Measurements from ENCODE around the gene ATP11A.

Gene ATP11A

DNA sequence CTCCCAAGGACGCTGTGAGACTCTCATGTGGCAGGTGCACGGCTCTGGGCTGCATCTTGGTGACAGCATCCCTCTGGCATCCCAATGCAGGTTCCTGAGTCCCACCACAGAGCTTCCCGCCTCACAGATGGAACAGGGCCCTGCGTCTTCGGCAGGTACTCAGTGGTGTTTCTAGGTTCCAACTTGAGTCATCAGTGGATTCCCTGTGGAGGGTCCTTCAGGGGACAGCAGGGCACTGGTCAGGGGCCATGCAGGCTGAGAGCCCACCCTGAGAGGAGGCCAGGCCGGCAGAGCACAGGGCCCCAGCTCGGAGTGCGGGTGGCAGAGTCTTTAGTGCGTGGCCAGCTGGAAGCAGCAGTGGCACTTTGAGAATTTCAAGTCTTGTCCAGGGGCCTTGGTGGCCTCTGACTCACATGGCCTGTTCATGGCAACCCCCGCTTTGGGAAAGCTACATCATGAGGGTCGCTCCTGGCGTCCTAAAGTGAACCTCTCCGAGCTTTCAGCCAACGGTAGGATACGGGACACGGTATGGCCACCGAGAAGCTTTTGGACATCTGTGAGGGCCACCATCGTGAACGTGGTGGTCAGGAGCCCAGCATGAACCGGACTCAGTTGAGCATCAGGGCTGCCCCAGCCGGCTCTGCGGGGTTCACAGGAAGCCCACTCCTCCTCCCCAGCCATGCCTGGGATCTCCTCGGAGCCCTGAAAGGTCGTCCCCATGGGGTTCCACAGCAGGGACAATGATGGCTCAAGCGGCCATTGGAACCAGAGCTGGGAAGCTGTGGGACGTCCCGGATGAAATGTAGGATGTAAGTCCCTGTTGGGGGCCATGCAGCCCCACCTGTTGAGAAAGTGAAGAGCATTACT lies 207.1 kb downstream of the ATP11A start:
- no peak for DNase-seq

DNA sequence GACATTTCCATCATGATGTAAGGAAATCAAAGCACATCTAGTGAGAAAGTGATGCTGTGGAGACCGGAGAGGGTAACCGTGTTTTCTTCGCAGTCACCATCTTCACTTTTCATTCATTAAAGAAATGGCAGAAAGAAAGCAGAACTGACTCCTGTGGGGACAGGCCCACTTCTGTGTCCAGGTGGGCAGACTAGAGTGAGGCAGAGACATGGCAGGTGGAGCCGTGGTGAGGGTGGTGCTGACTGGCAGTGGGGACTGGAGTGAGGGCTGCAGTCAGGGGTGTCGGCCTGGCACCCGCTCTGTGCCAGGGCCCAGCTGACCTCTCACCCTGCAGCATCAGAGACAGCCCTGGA lies 207.7 kb downstream of the ATP11A start:
- DNase-seq: no peak

DNA sequence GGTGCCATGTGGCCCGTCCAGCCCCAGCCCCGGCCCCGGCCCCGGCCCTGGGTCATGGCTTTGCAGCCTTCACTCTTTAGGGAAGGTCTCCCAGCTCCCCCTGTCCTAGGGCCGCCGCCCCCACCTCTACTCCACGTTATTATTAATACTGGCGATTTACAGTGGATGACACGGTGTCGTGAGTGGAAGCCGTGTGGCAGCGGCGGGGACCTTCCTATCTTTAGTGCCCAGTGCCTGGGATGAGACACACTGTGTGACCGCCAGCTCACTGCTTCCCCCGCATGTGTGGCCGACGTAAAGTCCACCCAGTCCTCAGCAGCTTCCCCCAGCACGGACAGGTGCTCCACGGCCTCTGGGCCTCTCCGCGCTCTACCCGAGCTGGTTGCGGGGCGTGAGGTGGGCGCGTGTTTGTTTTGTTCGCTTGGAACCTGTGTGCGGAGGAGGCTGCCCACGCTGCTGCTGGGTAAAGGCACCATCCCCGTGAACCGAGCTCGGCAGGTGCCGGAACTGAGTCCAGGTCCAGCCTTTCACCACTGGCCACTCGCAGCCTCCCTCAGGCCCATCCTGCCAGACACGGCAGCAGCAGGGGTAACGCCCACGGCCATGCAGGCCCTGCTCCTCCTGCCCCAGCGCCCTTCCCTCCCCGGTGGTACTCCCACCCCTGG lies 208.2 kb downstream of the ATP11A start:
- no peak for DNase-seq

DNA sequence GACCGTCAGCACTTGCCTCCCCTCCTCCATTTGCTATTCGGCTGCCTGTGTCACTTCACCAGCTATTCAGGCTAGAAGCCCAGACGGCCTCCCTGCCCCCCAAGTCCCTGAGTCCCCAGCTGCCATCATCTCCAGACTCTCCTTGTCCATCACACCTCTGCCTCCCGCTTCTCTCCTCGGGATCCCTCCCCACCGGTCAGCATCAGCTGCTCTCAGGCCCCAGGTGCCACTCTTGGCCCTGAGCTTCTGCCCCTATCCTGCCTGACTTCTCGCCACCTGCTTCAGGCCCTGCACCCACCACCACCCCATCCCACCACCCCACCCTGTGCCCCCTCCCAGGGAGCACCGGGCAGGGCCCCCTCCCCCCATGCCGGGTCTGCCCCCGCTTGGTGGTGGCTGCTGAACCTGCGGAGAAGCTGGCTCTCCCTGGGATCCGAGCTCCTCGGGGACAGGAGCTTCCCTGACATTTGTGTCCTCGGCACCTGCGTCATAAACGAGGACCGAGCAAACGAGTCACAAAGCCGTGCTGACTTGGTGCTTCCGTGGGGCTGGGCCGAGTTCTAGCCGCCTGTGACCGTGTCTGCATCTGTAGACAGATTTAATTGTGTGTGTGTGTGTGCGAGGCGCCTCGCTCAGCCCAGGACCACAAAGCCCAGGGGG lies 208.9 kb downstream of the ATP11A start:
- DNase-seq: no peak

DNA sequence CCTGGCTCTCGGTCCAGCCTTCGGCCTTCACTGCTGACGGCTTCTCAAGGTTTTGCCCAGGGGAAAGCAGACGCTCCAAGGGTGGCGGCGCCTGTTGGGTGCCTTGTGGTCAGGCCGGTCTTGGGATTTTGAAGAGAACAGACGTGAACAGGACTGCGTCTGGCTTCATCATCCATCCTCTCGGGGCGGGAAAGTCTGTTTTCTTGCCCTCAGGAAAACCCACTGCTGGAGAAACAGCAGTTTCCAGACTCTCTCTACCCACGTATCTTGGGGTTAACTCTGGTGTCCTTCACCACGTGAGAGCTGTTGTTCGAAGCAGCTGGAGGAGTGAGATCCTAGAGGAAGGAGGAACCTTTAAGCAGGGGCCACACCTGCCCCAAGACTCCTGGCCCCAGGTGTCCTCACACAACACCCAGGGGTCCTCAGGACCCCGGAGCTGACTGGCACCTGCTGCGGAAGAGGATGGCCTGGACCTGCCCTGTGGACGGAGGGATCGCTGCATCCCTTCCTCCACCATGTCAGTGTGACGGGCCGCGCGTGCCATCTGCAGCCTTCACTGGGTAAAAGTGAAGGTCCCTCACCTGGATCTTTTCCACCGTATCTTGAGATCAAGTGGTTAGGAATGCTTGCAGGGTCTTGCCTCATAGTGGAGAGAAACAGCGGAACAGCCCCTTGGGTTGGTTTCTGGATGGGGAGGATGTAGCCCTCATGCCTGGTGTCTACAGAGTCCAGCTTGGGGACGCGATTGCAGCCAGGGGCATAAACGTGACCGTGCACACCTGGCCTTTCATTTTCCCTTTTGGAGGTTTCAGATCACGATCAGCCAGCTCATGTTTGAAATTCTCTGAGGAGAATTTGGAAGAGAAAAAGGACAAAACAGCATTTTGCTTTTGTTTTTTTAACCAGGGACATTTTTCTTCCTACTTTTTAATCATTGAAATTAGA lies 209.7 kb downstream of the ATP11A start:
- no peak for DNase-seq

DNA sequence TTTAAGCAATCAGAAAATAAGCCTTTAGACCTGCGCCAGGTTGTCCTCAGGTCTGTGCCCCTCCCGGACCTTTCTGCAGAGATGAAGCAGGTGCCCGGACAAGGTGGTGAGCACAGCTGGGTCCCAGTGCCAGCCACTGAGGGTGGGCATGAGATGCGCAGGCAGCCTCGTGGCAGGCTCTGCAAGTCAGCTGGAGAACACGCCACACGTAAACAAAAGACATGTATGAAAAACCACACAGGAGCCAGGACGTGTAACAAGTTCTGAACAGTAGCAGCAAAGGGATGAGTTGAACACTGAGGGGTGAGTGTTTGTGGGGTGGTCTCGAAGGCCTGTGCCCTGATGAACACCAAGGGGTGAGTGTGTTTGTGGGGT lies 210.4 kb downstream of the ATP11A start:
- no peak for DNase-seq

DNA sequence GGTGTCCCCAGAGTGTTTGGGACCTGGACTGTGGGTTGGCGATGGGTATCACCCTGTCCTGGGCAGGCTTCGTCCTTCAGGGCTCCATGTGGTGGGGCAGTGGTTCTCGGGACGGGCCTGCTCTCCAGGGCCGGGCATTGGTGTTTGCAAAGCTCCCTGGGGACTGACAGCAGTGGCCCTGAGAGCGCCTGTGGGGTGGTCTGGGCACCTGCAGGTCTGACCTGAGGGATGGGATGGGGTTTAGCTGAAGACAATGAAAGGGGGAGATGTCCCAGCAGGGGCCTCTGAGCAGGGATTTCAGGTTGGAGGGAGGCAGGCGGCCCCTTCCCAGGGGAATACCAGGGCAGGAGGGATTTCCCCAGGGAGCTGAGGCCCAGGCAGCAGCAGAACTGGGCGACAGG lies 210.9 kb downstream of the ATP11A start:
- no peak for DNase-seq

DNA sequence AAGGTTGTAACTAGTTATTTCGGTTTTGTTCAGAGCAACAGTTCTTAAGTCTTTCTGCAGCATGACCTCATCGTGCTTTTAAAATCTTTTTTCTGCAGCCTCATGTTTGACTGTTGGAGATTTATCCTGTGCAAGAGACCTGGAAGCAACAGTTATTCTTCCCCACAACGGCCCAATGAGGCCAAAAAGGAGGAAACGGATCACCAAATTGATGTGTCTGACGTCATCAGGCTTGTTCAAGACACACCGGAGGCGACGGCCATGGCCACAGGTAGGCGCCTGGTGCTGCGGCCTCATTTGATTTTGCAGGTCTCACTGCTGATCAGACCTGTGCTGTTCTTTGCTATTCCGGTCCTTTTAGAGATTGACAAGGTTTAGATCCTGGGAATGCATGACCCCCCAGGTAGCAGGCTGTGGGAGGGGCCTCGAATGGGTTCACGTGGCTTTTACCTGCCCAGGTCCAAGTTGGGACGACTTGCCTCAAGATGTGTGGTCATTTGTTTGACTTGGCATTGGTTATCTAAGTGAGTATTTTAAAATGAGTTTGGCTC lies 212.3 kb downstream of the ATP11A start:
- no peak for DNase-seq

DNA sequence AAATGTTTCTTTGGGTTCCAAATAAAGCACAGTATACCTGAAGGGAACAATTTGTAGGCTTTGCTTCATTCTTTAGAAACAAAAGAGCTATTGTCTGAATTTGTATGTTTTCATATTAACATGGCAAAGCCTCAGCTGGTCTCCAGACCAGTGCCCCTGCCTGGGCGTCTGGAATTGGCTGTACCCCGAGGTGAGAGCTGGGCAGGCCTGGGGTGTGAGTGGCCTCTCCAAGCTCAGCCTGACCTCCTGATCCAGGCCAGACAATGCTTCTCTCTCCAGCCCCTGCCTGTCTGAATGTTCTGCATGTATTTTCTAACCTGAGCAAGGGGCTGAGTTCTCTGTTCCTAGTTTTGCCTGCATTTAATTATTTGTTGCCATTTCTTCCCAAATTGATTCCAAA lies 212.8 kb downstream of the ATP11A start:
- DNase-seq: no peak

DNA sequence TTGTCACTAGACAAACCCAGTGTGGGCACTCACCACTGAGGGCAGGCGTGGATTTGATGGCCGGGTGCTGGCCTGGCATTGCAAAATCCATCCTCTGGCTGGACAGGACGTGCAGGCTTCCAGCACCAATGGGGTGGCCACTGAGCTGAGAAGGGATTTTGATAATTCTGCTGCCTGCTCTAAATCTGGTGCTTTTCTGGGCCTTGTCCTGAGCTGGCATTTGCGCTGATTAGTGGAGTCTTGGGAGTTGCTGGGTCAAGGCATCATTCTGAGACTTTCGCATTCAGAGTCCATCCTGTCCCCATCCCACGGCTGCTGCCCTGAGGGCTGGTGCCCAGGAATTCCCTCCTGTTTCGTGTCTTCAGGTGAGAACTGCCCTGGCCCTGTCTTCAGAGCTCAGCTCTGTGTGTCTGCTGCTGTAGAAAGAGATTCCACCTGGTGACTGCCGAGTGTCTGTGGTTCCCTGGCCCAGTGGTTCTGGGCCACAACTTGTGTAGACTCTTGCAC lies 213.3 kb downstream of the ATP11A start:
- DNase-seq: no peak

DNA sequence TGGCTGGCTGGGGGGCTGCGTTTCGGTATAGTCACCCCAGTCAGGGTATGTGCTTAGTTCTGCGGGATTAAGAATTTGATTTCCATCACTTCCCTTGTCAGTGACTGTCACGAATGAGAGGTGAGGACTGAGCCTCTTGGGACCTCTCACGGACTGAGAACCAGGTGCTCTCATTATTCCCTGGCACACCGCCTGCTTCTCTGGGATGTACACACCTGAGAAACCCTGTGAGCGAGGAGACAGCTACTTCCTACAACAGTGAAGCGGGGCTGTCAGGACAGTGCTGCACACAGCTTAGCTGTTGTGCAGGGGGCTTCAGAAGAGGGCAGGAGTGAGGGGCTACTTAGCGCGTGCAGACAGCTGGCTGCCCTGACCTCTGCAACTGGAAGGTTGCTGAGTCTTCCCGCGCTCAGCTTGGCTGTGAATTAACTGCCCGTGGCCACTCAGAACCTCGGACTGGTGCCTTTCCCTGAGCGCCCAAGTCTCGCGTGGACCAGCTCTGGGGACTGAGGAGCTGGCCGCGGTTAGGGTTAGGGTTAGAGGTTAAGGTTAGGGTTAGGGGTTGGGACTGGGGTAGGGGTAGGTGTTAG lies 213.9 kb downstream of the ATP11A start:
- no peak for DNase-seq

DNA sequence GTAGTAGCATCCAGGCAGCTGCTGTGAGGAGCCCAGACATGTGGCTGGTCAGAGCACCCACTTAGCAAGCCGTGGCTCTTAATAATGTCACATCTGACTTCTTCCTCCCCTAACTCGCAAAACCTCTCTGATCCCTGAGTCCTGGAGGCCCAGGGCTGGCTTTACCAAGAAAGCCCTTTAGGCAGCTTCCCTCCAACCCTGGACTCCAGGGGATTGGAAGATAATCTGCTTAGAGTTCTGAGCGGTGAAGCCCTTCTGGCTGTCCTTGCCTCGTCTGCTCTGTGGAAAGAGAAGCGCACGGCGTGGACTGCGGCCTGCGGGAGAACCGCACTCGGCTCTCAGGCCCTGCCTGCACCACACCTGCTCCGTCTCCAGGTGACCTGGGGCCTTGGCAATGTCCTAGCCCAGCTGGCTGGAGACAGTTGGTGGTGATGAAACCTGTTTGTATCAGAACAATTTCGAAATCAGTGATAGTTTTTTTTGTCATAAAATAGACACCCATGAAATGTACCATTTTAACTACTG lies 214.7 kb downstream of the ATP11A start:
- DNase-seq: no peak

DNA sequence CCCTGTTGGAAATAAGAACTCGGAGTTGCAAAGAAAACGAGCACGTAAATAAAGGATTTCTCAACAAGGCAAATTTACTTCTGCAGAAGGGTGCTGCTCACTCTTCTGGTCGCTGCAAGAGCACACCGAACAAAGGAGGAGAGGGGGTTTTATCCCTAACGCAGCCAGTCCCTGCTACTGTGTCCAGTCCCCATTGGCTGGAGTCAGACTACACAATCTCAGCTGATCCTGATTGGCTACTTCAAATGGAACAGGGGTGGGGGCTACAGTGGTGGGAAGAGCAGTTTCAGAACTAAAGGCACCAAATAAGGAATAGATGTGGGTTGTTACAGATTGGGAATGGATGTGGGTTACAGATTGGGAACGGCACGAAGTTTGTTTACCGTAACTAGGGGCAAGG lies 215.2 kb downstream of the ATP11A start:
- DNase-seq: no peak

DNA sequence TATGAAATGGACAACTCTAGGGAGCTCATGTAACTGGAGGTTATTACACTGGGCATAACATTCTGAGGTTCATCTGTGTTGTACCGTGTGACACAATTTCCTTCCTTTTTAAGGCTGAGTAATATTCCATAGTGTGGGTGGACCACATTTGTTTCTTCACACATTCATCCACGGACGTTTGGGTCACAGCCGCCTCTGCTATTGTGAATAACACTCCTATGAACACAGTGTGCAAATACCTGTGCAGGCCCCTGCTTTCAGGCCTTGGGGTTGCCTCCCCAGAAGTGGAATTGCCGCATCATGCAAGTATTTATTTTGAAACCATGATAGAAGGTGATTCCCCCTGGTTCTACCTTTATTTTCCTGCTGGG lies 215.8 kb downstream of the ATP11A start:
- peak in 2 of 4 experiments; percentile 33 to 36 for DNase-seq

DNA sequence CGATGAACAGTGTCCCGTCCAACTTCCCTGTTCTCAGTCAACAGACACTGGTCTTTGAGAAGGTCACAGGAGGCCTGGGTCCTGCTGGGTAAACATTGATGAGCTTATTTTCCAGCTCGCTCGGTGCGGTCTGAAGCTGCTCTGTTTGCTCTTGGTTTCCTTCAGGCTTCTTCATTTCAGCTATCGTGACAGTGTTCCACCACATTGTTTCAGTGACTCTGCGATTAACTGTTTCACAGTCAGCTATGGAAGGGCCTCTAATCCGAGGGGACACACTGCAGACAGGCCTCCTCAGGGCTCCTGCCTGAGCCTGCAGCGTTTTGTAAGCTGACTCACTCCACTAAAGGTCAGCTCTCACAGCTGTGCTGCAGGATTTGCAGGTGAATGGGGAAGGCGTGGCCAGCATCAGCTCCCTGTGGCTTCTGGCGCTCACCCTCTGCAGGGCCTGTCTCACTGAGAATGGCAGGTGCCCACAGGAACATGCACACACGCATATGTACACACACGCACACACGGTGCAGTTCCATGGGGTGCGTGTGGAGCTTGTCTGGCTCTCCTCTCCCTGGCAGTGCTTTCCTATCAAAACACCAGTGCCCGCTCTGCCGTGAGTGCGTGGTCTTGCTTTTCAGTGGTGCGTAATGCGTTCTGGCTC lies 216.3 kb downstream of the ATP11A start:
- DNase-seq: no peak

DNA sequence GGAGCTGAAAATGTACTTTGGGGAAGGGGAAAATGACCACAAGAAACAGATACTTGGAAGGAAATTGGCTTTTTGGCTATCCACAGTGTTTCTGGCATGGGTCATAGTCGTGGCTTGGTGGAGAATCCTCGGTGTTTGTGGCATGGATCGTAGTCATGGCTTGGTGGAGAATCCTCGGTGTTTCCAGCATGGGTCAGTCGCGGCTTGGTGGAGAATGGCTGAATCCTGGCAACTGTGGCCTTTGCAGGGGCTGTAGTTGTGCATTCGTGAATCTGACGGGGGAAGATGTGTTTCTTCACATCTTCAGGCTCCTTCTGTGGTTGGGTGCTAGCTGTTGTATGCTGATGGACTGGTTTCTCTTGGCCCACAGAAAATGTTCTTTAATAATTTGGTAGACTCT lies 217.4 kb downstream of the ATP11A start:
- no peak for DNase-seq

DNA sequence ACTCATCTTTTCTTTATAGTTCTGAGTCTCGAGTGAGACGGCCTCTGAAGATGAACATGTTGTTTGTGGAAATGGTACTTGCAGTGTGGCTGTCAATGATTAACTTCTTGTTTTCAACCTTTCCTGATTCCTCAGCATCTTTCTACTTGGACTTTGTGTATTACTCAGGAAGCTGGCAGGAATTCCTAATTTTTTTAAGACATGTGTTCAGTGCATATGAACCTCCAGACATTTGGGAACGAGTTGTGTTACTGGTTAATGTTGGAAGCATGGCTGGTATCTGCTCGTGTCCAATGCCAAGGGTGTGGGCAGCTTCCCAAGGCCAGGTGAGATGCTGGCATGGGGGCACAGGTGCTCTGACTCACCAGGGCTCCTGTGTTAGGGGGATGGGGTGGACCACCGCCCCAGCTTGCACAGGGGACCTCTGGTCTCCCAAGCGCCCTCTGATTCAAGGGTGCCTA lies 218.1 kb downstream of the ATP11A start:
- DNase-seq: no peak

DNA sequence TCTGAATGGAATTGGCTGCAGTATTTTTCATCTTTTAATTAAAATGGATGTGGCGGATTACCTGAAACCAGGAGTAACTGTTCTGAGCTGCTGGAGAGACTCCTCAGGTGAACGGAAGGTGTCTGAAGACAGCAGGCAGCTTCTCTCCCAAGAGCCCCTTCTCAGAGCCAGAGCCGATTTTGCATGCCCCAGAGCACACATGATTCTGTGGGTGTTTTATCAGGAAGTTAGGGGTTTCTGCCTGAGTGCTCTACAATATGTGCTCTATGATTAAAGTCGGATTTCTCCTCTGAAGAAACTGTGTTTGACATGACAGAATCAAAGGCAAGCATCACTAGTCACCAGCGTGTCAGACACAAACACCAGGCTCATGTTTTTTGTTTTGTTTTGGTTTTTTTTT lies 218.5 kb downstream of the ATP11A start:
- DNase-seq: no peak

DNA sequence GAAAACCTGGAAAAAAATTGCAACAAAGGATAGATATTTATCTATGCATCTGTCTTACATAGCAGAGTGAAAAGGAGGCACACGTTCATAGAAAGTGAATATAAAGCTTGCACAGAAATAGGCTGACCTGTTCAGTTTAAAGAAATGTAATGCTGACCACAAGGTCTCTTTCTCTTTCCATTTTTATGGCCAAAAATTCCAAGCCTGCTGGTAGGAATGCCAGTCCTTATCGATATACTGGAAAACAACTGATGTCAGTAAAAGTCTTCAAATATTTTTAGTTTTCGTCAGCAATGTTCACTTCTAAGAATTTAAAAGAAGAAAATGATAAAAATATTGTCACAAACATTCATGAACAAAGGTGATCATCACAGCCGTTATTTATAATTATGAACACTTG lies 220.2 kb downstream of the ATP11A start:
- no peak for DNase-seq

DNA sequence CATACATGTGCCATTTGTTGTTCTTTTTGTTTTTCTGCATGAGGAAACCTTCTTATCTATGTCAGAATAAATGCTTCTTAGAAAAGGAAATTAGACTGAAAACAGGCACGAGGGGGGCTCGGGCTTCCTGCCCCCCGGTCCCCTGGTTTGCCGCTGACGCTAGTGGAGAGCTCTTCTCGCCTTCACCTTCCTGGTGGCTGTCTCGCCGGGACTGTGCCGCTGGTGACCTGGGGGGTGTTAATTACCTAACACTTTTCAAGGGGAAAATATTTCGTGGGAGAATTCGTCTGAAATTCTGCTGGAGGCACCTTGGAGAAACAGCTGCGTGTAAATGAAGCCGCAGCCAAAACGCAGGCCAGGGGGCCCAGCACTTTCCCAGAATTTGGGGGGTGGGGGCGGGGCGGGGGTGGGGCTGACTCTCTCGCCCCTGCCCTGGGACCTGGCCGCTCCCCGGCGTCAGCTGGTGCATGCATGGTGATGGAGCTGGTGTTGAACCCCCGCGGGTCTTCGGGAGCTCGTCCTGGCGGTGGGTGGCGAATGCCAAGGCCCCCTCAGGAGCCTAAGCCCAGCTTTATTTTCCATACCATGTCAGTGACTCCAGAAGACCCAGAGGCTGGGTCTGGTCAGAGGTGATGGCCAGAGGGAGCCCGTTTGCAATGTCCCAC lies 220.9 kb downstream of the ATP11A start:
- DNase-seq: no peak
